Measurements from ENCODE around the gene VWA7.

VWA7 gene

DNA sequence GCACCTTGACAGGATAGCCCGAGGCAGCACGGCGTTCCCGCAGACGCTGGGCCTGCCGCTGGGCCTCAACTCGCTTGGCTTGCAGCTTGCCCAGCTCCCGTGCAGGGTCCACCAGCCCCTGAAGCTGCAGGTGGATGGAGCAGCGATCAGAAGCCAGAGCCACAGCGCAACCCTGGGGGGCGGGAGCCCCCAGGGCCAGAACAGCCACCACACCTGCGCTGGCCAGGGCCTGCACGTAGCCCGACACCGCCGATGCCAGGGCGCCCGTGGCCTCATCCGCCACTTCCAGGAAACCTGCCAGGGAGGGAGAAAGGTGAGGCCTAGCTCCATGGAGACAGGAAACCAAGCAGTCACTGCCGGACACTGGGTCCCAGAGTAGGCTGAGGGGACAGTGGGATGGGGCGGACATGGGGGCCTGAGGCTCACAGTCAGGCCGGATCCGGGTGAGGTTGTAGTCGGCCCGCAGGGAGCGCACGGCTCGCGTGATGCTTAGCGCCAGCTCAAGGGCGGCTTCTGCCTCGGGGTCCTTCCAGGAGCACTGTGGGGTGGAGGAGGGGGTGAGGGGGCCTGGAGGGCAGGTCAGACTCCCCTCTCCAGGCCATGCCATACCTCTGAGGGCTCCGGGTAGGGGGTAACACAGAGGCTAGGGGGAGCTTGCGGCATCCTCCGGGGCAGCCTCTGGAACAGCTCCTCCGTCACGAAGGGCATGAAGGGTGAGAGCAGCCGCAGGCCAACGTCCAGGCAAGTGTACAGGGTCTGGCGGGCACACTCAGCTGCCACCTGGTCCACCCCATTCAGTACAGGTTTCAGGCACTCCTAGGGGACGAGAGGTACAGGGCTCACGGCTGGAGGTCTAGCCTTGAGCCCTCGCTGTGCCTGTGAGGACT is 2.1 kb upstream of the VWA7 start:
- H3K27me3 ChIP-seq (replicated peaks; ENCODE audit: control insufficient read depth, insufficient read depth, low read length): no peaks in the 10 kb centered on the region
- peaks cover 39% of the 10 kb centered on the region for H3K36me3 ChIP-seq (ENCODE audit: control insufficient read depth, insufficient read depth, low read length)
- TF ChIP-seq CTCF (IDR thresholded peaks at IDR 0.05; ENCODE audit: insufficient read depth, low read length, poor library complexity, severe bottlenecking): no peak
- H3K4me3 ChIP-seq (replicated peaks; ENCODE audit: low read depth, low read length): no peak overlapping the region
- DNase-seq (ENCODE audit: extremely low read depth, insufficient read length): no peak

- TF ChIP-seq CTCF (IDR thresholded peaks at IDR 0.05; ENCODE audit: insufficient read depth, low read length, poor library complexity, severe bottlenecking): no peak
- H3K36me3 ChIP-seq (ENCODE audit: control insufficient read depth, insufficient read depth, low read length): peaks cover 35% of the 10 kb centered on the region
- no peak for DNase-seq (ENCODE audit: extremely low read depth, insufficient read length)
- H3K27me3 ChIP-seq (replicated peaks; ENCODE audit: control insufficient read depth, insufficient read depth, low read length): no peaks in the 10 kb centered on the region
- H3K4me3 ChIP-seq (replicated peaks; ENCODE audit: low read depth, low read length): no peak overlapping the region
These were observed 1.1 kb upstream of the VWA7 start for GRCh38 chr6:31778193-31778592.

GRCh38 chr6:31777667-31778050 is 531 bp upstream of the VWA7 start:
- no peak overlapping the region for H3K4me3 ChIP-seq (replicated peaks; ENCODE audit: low read depth, low read length)

DNA sequence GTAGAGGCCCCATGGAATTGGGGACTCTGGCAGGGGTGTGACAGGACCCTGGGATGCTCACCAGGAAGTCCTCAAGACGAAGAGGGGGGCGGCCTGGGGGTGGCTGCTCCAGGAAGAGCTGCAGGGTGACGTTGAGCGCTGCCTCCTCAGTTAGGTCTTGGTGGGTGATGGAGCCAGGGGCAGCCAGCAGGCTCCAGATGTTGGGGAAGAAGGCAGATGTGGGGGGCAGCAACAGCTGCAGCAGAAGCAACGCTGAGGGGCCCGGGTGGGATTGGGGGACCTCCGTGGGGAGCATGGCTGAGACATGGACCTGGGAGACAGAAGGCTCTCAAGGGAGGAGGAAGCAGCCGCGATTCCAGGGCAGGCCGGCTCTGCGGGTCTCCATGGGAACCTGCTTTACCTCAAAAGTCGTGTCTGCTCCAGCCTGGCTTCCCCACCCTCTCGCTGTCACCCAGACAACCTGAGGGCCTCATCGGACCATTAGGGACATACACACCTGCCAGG is 591 bp downstream of the VWA7 start:
- H3K36me3 ChIP-seq (ENCODE audit: control insufficient read depth, insufficient read depth, low read length): peaks cover 25% of the 10 kb centered on the region
- no peaks in the 10 kb centered on the region for H3K27me3 ChIP-seq (replicated peaks; ENCODE audit: control insufficient read depth, insufficient read depth, low read length)
- no peak for DNase-seq (ENCODE audit: extremely low read depth, insufficient read length)
- TF ChIP-seq CTCF (IDR thresholded peaks at IDR 0.05; ENCODE audit: insufficient read depth, low read length, poor library complexity, severe bottlenecking): no peak
- H3K4me3 ChIP-seq (replicated peaks; ENCODE audit: low read depth, low read length): no peak overlapping the region

More at GRCh38 chr6:31777667-31778050, 531 bp upstream of the VWA7 start:
- Histone ChIP-seq H3K36me3 (ENCODE audit: control insufficient read depth, insufficient read depth, low read length) (peaks cover 35% of the 10 kb centered on the region), H3K27me3 (replicated peaks; ENCODE audit: control insufficient read depth, insufficient read depth, low read length) (no peaks in the 10 kb centered on the region)
- no peak for DNase-seq (ENCODE audit: extremely low read depth, insufficient read length)
- no peak for TF ChIP-seq CTCF (IDR thresholded peaks at IDR 0.05; ENCODE audit: insufficient read depth, low read length, poor library complexity, severe bottlenecking)

- no peak overlapping the region for H3K4me3 ChIP-seq (replicated peaks; ENCODE audit: low read depth, low read length)
- no peak for DNase-seq (ENCODE audit: extremely low read depth, insufficient read length)
- no peaks in the 10 kb centered on the region for H3K27me3 ChIP-seq (replicated peaks; ENCODE audit: control insufficient read depth, insufficient read depth, low read length)
- no peak for TF ChIP-seq CTCF (IDR thresholded peaks at IDR 0.05; ENCODE audit: insufficient read depth, low read length, poor library complexity, severe bottlenecking)
- peaks cover 22% of the 10 kb centered on the region for H3K36me3 ChIP-seq (ENCODE audit: control insufficient read depth, insufficient read depth, low read length)
These were observed 1.3 kb downstream of the VWA7 start for GRCh38 chr6:31775633-31776484.
